GM18951 (cell line): ENCODE results near the gene TMTC2.

Source experiments
- POLR2A ChIP-seq: IDR thresholded peaks from 4 replicates; pipeline ENCODE4 v1.6.1; 2011; ENCODE audit warnings: mild to moderate bottlenecking; ENCODE audit not compliant: insufficient read length, insufficient read depth; ENCODE audit errors: extremely low read depth
- in situ Hi-C: fragments of 300-500 bp; cut with MboI; formaldehyde crosslinking; loops from one replicate; pipeline ENCODE4 v1.12.0; 2022; ENCODE audit warnings: low sequenced_read_pairs, mixed read lengths, inconsistent platforms; ENCODE audit not compliant: unreplicated experiment

The TMTC2 gene

DNA sequence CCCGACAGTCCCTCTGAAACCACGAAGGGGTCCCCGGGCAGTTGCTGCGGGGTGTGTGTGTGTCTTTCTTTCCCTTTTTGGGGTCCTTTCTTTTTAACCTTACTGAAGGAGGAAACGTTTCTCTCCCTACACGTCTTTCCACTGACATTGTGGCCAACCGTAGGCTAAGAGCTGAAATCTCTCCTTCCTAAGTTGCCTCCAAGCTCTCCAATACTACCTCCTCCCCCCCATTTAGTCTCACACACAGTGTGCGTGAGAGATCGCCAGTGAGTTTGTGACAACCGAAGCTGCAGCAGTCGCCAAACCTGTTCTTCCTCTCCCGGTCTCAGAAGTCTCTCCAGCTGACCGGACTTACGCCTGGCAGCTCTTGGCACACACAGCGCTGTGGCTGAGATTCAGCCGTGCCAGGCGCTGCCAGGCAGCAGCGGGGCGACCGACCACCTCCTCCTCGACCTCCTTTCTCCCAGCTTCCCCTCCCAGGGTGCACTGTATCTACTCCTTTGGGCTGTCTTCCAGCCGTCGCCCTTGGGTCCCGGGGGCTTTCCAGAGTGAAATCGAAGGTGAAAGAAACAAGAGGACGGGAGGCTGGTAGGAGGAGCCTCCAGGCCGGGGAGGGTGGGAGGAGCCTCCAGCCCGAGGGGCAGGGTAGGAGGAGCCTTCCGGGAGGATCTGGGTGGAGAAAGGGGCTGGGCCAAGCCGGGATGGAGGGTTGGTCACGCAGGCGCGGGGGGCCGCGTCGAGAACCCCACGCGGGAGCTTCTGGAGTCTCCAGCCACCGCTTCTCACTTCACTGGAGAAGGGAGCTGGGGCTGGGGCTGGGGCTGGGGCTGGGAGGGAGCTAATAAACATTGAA lies at the start of gene TMTC2:
Gene TMTC2, plus strand, starts transcription at position 739 of the 853 bp plus-strand sequence.
- peak; percentile 85 for TF ChIP-seq POLR2A

DNA sequence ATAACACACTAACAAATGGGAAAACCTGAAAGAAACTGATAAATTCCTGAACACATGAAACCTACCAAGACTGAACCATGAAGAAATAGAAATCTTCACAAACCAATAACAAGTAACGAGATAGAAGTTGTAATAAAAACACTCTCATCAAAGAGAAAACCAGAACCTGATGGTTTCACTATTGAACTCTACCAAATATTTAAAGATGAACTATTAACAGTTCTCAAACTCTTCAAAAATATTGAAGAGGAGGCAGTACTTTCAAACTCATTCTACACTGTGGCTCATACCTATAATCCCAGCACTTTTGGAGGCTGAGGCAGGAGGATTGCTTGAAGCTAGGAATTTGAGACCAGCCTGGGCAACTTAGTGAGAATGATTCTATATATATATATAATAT lies 48.4 kb upstream of the TMTC2 start:
- TF ChIP-seq POLR2A: no peak
- in situ Hi-C loops: no loop called here

More for the DNA sequence above, at the start of gene TMTC2:
- in situ Hi-C loops: no loop called here

- TF ChIP-seq POLR2A: no peak
- in situ Hi-C loops: no loop called here
Measured at GRCh38 chr12:82644896-82645295, 41.8 kb upstream of the TMTC2 start.

GRCh38 chr12:82645414-82645813 lies 41.3 kb upstream of the TMTC2 start:
- no peak for TF ChIP-seq POLR2A
- in situ Hi-C loops: no loop called here

DNA sequence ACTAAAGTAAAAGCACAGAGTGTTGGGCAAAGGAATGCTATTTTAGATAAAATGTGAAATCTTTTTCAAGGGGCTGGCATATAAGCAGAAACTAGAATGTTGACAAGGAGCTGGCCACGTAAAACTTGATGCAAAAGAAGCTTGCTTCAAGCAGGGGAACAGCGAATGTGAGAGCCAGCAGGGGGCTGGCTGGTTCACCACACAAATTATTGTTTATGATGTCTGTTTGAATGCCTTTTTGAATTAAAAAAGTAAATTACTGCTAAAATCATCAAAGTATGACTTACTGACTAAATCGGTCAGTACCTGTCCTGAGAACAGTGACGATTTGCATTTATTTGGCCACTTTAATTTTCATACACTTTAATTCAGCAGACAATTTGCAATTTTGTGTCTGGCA lies 38.9 kb upstream of the TMTC2 start:
- in situ Hi-C loops: no loop called here
- no peak for TF ChIP-seq POLR2A

- no peak for TF ChIP-seq POLR2A
- in situ Hi-C loops: no loop called here
Measured at GRCh38 chr12:82648259-82648909, 38.3 kb upstream of the TMTC2 start.

GRCh38 chr12:82650627-82651337 lies 35.9 kb upstream of the TMTC2 start:
- TF ChIP-seq POLR2A: no peak
- in situ Hi-C loops: no loop called here

- in situ Hi-C loops: no loop called here
- TF ChIP-seq POLR2A: no peak
Measured at GRCh38 chr12:82651489-82651888, 35.2 kb upstream of the TMTC2 start.

GRCh38 chr12:82652071-82652470 lies 34.6 kb upstream of the TMTC2 start:
- in situ Hi-C loops: no loop called here
- no peak for TF ChIP-seq POLR2A

- TF ChIP-seq POLR2A: no peak
- in situ Hi-C loops: no loop called here
Measured at GRCh38 chr12:82655751-82656150, 31.0 kb upstream of the TMTC2 start.

DNA sequence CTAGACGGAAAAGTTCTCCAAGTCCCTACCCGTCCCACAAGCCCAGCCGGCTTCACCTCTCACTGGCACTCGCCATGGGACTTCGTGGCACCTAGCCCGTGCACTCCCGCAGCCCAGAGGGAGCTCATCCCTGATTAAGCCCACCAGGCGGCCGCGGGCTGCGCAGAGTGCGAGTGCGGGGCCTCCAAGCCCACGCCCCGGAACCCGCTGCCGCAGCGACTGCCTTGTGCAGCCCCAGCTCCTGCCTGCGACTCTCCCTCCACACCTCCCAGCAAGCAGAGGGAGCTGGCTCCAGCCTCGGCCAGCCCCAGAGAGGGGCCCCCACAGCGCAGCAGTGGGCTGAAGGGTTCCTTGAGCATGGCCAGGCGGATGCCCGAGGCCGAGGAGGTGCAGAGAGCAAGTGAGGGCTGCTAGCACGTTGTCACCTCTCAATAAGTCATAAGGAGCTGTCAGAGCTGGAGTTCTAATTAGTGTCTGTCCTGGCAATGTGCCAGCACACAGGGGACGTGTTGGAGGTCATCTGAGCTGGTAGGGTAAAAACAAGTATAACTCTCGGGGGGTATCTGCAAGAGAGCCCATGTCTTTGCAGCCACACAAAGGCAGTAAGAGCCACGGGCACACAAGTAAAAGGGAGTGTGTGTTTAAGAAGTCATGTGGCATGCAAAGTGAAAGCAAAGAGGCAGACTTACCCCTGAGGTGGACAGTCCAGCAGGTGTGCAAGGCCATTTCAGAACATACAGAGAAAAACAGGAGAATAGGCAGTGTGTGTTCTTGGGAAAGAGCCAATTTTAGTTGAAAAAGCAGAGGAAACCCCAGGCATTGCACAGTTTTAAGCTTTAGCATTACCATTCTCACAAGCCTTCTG lies 27.1 kb upstream of the TMTC2 start:
- TF ChIP-seq POLR2A: no peak
- in situ Hi-C loops: no loop called here

DNA sequence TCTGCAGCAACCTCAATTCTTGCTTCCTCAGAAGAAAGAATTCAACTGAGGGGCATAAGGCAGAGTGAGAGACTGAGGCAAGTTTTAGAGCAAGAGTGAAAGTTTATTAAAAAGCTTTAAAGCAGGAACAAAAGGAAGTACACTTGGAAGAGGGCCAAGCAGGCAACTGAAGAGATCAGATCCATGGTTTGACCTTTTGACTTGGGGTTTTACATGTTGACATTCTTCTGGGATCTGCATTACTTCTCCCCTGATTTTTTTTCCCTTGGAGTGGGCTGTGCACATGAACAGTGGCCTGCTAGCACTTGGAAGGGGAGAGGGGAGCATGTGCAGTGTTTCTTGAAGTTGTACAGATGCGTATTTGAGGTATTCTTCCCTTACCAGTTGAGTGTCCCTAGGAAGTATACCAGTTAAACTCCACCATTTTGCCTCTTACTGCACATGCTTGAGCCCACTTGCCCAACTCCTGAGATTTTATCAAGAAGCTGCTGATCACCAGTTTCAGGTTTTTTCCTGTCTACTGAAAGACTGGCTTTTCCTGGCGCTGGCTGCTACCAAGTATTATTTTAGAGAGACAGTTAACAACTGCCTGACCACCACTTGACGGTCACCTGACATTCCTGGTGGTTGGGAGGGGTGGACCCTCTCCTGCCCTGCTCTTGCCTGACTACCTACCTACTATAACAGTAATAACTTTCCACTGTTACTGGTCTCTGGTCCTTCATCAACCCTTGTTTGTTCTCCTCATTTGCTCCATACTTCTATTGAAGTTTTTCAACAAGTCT lies 26.0 kb upstream of the TMTC2 start:
- TF ChIP-seq POLR2A: no peak
- in situ Hi-C loops: no loop called here
